H1 (cell line): Measurements from ENCODE around the gene PPP2R2C. TPM values are rescaled to one million over a fixed set of nuclear protein-coding genes. Genes with fewer than 3 reads are reported as not detected.

Source experiments
- CREB1 ChIP-seq: IDR thresholded peaks from 2 replicates; pipeline ENCODE4 v1.6.1; 2012; ENCODE audit warnings: inconsistent platforms
- HDAC6 ChIP-seq: IDR thresholded peaks from one replicate; pipeline ENCODE4 v1.7.1; 2012; ENCODE audit warnings: low read depth, mild to moderate bottlenecking, inconsistent platforms, low read length, moderate library complexity
- KDM1A ChIP-seq: fragments of 200-600, 300-600 bp; sonication (generic); IDR thresholded peaks from 2 replicates; pipeline ENCODE4 v1.7.1; 2016; ENCODE audit warnings: mild to moderate bottlenecking, low read length, borderline replicate concordance
- polyA plus RNA-seq, 7 experiments: library from polyadenylated mRNA; depleted of rRNA in 3 of 7; stranded (reverse) in 5 of 7; unstranded in 2 of 7; fragments of >200 nt in 5 of 7; fragments of 200-250 nt in 2 of 7; gene quantifications; 1 replicate in 5 of 7; 2 replicates in 1 of 7; 4 replicates in 1 of 7; pipeline versions ENCODE4 v1.2.1 to v1.2.3, GENCODE V29; 2011 to 2013; ENCODE audit warnings: missing spikeins in 2 of 7, mixed read lengths in 2 of 7
- total RNA-seq: library from RNA; stranded (reverse); fragmentation: NEBNext Ultra II Directional; extraction: Animal tissue kit (Norgen Biotek cat#: 25700); gene quantifications from 2 replicates; pipeline ENCODE4 v1.2.1, GENCODE V29; 2021
- TF ChIP-seq, protein P1 (sequence below): IDR thresholded peaks from 2 replicates; pipeline ENCODE4 v1.6.1; 2011; ENCODE audit warnings: low read depth, mild to moderate bottlenecking, low read length; ENCODE audit not compliant: insufficient read depth
- TF ChIP-seq, protein P2 (sequence below): fragments of 300-600 bp; sonication (generic); IDR thresholded peaks from 2 replicates; pipeline ENCODE4 v1.7.1; 2012; ENCODE audit warnings: low read length, moderate library complexity, mild to moderate bottlenecking, inconsistent platforms; ENCODE audit not compliant: insufficient replicate concordance

The PPP2R2C gene
- total and polyA plus RNA-seq, 2 of the 8 experiments (the other 6 are each of a cell fraction or from before 2014, with no cell fraction given): 6.4 TPM

- TF ChIP-seq, protein P1, sequence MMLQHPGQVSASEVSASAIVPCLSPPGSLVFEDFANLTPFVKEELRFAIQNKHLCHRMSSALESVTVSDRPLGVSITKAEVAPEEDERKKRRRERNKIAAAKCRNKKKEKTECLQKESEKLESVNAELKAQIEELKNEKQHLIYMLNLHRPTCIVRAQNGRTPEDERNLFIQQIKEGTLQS: no peak
- TF ChIP-seq, protein P2, sequence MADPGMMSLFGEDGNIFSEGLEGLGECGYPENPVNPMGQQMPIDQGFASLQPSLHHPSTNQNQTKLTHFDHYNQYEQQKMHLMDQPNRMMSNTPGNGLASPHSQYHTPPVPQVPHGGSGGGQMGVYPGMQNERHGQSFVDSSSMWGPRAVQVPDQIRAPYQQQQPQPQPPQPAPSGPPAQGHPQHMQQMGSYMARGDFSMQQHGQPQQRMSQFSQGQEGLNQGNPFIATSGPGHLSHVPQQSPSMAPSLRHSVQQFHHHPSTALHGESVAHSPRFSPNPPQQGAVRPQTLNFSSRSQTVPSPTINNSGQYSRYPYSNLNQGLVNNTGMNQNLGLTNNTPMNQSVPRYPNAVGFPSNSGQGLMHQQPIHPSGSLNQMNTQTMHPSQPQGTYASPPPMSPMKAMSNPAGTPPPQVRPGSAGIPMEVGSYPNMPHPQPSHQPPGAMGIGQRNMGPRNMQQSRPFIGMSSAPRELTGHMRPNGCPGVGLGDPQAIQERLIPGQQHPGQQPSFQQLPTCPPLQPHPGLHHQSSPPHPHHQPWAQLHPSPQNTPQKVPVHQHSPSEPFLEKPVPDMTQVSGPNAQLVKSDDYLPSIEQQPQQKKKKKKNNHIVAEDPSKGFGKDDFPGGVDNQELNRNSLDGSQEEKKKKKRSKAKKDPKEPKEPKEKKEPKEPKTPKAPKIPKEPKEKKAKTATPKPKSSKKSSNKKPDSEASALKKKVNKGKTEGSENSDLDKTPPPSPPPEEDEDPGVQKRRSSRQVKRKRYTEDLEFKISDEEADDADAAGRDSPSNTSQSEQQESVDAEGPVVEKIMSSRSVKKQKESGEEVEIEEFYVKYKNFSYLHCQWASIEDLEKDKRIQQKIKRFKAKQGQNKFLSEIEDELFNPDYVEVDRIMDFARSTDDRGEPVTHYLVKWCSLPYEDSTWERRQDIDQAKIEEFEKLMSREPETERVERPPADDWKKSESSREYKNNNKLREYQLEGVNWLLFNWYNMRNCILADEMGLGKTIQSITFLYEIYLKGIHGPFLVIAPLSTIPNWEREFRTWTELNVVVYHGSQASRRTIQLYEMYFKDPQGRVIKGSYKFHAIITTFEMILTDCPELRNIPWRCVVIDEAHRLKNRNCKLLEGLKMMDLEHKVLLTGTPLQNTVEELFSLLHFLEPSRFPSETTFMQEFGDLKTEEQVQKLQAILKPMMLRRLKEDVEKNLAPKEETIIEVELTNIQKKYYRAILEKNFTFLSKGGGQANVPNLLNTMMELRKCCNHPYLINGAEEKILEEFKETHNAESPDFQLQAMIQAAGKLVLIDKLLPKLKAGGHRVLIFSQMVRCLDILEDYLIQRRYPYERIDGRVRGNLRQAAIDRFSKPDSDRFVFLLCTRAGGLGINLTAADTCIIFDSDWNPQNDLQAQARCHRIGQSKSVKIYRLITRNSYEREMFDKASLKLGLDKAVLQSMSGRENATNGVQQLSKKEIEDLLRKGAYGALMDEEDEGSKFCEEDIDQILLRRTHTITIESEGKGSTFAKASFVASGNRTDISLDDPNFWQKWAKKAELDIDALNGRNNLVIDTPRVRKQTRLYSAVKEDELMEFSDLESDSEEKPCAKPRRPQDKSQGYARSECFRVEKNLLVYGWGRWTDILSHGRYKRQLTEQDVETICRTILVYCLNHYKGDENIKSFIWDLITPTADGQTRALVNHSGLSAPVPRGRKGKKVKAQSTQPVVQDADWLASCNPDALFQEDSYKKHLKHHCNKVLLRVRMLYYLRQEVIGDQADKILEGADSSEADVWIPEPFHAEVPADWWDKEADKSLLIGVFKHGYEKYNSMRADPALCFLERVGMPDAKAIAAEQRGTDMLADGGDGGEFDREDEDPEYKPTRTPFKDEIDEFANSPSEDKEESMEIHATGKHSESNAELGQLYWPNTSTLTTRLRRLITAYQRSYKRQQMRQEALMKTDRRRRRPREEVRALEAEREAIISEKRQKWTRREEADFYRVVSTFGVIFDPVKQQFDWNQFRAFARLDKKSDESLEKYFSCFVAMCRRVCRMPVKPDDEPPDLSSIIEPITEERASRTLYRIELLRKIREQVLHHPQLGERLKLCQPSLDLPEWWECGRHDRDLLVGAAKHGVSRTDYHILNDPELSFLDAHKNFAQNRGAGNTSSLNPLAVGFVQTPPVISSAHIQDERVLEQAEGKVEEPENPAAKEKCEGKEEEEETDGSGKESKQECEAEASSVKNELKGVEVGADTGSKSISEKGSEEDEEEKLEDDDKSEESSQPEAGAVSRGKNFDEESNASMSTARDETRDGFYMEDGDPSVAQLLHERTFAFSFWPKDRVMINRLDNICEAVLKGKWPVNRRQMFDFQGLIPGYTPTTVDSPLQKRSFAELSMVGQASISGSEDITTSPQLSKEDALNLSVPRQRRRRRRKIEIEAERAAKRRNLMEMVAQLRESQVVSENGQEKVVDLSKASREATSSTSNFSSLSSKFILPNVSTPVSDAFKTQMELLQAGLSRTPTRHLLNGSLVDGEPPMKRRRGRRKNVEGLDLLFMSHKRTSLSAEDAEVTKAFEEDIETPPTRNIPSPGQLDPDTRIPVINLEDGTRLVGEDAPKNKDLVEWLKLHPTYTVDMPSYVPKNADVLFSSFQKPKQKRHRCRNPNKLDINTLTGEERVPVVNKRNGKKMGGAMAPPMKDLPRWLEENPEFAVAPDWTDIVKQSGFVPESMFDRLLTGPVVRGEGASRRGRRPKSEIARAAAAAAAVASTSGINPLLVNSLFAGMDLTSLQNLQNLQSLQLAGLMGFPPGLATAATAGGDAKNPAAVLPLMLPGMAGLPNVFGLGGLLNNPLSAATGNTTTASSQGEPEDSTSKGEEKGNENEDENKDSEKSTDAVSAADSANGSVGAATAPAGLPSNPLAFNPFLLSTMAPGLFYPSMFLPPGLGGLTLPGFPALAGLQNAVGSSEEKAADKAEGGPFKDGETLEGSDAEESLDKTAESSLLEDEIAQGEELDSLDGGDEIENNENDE: no peak
- TF ChIP-seq HDAC6 (no peak), KDM1A (no peak), CREB1 (no peak)
Measured at GRCh38 chr4:6520051-6520636, 47.7 kb upstream of the PPP2R2C start (continued).
